GM23338 (cell line): ENCODE results near the gene GPR37L1.

Experiments
- CREB1 ChIP-seq: fragments of 250-450 bp; sonication (Bioruptor Pico); IDR thresholded peaks from 2 replicates; pipeline ENCODE4 v1.5.0; 2020; ENCODE audit warnings: low read depth, mild to moderate bottlenecking, moderate library complexity
- EZH2phosphoT487 ChIP-seq: fragments of 200-600 bp; sonication (generic); IDR thresholded peaks from one replicate; pipeline ENCODE4 v1.8.1; 2018; ENCODE audit warnings: antibody characterized with exemption; ENCODE audit not compliant: unreplicated experiment
- POLR2AphosphoS5 ChIP-seq: IDR thresholded peaks from 2 replicates; pipeline ENCODE4 v1.6.1; 2016; ENCODE audit warnings: antibody characterized with exemption, low read depth
- STAT1 ChIP-seq: IDR thresholded peaks from one replicate; pipeline ENCODE4 v1.6.1; 2016; ENCODE audit warnings: antibody characterized with exemption; ENCODE audit not compliant: unreplicated experiment
- TF ChIP-seq, protein P1 (sequence below), 2 experiments: fragments of 200-600 bp in 1 of 2; sonication (generic) in 1 of 2; conservative IDR thresholded peaks; 2 replicates each; pipeline versions ENCODE4 v1.5.1 to v1.6.1; 2016 to 2017; ENCODE audit warnings: antibody characterized with exemption in 2 of 2, low read depth in 2 of 2, mild to moderate bottlenecking in 2 of 2, moderate library complexity in 1 of 2
- TF ChIP-seq, protein P2 (sequence below): IDR thresholded peaks from one replicate; pipeline ENCODE4 v1.6.1; 2018; ENCODE audit warnings: antibody characterized with exemption; ENCODE audit not compliant: unreplicated experiment

DNA sequence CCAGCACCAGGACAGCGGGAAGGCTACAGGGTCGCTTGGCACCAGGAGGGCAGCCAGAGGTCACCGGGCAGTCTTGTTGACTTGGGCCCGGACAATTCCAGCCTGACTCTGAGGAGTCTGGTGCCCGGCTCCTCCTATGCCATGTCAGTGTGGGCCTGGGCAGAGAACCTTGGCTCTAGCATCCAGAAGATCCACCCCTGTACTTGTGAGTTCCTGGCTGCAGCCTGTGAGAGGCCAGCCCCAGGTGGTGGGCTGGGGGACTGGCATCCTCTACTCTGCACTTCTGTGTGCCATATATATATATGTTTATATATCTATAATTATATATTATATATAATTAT, 49.3 kb downstream of the GPR37L1 start:
- TF ChIP-seq, protein P1, sequence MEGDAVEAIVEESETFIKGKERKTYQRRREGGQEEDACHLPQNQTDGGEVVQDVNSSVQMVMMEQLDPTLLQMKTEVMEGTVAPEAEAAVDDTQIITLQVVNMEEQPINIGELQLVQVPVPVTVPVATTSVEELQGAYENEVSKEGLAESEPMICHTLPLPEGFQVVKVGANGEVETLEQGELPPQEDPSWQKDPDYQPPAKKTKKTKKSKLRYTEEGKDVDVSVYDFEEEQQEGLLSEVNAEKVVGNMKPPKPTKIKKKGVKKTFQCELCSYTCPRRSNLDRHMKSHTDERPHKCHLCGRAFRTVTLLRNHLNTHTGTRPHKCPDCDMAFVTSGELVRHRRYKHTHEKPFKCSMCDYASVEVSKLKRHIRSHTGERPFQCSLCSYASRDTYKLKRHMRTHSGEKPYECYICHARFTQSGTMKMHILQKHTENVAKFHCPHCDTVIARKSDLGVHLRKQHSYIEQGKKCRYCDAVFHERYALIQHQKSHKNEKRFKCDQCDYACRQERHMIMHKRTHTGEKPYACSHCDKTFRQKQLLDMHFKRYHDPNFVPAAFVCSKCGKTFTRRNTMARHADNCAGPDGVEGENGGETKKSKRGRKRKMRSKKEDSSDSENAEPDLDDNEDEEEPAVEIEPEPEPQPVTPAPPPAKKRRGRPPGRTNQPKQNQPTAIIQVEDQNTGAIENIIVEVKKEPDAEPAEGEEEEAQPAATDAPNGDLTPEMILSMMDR (conservative IDR thresholded peaks at IDR 0.05; ENCODE audit: low read depth in 2 of 2) = no peak
- TF ChIP-seq POLR2AphosphoS5 = no peak
- TF ChIP-seq, protein P2, sequence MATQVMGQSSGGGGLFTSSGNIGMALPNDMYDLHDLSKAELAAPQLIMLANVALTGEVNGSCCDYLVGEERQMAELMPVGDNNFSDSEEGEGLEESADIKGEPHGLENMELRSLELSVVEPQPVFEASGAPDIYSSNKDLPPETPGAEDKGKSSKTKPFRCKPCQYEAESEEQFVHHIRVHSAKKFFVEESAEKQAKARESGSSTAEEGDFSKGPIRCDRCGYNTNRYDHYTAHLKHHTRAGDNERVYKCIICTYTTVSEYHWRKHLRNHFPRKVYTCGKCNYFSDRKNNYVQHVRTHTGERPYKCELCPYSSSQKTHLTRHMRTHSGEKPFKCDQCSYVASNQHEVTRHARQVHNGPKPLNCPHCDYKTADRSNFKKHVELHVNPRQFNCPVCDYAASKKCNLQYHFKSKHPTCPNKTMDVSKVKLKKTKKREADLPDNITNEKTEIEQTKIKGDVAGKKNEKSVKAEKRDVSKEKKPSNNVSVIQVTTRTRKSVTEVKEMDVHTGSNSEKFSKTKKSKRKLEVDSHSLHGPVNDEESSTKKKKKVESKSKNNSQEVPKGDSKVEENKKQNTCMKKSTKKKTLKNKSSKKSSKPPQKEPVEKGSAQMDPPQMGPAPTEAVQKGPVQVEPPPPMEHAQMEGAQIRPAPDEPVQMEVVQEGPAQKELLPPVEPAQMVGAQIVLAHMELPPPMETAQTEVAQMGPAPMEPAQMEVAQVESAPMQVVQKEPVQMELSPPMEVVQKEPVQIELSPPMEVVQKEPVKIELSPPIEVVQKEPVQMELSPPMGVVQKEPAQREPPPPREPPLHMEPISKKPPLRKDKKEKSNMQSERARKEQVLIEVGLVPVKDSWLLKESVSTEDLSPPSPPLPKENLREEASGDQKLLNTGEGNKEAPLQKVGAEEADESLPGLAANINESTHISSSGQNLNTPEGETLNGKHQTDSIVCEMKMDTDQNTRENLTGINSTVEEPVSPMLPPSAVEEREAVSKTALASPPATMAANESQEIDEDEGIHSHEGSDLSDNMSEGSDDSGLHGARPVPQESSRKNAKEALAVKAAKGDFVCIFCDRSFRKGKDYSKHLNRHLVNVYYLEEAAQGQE = no peak
- no peak for TF ChIP-seq EZH2phosphoT487
- TF ChIP-seq CREB1 = no peak
- no peak for TF ChIP-seq STAT1
